GM10248 (cell line): ENCODE measurements around the gene LRP5.

Source experiments
- CTCF ChIA-PET: fragments of 300-600 bp; sonication (Branson Sonifier 250); formaldehyde crosslinking; extraction: SDS; loops from one replicate; lab custom pipeline; 2021; ENCODE audit warnings: antibody characterized with exemption; lab: Yijun Ruan, JAX
- POLR2A ChIA-PET: fragments of 350-650 bp; sonication (Branson Sonifier 250); formaldehyde crosslinking; extraction: SDS; loops from one replicate; lab custom pipeline; 2020; ENCODE audit warnings: antibody characterized with exemption; lab: Yijun Ruan, JAX
- DNase-seq: peaks from one replicate; pipeline ENCODE4 v3.0.0; 2012; ENCODE audit errors: extremely low spot score
- TF ChIP-seq, protein P1 (sequence below): IDR thresholded peaks from 2 replicates; pipeline ENCODE4 v1.5.1; 2012; ENCODE audit warnings: mild to moderate bottlenecking, low read depth; ENCODE audit errors: extremely low read depth, missing control alignments, control extremely low read depth

LRP5 gene

DNA sequence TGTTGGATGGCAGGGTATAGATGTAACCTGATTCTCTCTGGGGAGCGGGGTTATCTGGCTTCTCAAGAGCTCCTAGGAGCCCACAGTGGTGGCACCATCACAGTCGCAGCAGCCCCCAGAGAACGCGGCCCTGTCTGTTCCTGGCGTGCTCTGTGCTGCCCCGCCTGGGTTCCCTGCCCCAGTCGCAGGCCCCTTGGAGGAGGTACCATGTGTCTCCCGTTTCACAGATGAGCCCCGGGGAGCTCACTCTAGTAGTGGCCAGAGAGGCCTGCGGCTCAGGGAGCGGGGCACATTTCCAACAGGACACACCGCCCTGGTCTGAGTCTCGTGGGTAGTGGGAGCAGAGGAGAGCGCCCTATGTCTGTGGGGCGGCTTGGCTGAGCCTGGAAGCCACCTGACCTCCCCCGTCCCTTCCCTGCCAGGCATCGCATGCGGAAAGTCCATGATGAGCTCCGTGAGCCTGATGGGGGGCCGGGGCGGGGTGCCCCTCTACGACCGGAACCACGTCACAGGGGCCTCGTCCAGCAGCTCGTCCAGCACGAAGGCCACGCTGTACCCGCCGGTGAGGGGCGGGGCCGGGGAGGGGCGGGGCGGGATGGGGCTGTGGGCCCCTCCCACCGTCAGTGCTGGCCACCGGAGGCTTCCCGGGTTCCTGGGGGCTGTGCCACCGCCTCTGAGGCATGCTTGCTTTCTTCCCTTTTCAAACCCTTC, 127.1 kb downstream of the LRP5 start:
- no peak for DNase-seq
- TF ChIP-seq, protein P1, sequence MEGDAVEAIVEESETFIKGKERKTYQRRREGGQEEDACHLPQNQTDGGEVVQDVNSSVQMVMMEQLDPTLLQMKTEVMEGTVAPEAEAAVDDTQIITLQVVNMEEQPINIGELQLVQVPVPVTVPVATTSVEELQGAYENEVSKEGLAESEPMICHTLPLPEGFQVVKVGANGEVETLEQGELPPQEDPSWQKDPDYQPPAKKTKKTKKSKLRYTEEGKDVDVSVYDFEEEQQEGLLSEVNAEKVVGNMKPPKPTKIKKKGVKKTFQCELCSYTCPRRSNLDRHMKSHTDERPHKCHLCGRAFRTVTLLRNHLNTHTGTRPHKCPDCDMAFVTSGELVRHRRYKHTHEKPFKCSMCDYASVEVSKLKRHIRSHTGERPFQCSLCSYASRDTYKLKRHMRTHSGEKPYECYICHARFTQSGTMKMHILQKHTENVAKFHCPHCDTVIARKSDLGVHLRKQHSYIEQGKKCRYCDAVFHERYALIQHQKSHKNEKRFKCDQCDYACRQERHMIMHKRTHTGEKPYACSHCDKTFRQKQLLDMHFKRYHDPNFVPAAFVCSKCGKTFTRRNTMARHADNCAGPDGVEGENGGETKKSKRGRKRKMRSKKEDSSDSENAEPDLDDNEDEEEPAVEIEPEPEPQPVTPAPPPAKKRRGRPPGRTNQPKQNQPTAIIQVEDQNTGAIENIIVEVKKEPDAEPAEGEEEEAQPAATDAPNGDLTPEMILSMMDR, result no peak
- ChIA-PET CTCF (interaction anchor here (1.1 to 1.5 kb wide), 3 partner anchors 16 to 230 kb away, joined by 3 read pairs; no protein-coding TSS in a partner anchor), POLR2A (no interaction called here)

DNA sequence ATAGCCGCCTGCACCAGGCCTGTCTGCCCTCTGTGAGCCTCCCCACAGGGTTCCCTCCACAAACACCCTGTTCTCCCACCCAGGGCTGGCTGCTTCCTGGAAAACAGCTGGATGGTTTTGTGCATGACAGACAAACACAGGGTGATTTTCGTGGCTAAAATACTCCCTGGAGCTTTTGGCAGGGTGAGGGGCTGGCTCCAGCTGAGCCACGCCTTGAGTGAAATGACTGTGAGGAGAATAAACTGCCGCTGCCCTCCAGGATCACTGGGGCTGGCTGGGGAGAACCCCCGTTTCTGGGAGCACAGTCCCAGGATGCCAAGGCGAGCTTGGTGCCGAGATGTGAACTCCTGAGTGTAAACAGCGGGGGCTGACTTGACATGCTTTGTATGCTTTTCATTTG, 127.8 kb downstream of the LRP5 start:
- no peak for DNase-seq
- CTCF ChIA-PET, result interaction anchor here (1.3 kb wide), 1 partner anchor 15 kb away, joined by 3 read pairs; no protein-coding TSS in a partner anchor
- TF ChIP-seq, protein P1, result no peak
- POLR2A ChIA-PET, result no interaction called here

DNA sequence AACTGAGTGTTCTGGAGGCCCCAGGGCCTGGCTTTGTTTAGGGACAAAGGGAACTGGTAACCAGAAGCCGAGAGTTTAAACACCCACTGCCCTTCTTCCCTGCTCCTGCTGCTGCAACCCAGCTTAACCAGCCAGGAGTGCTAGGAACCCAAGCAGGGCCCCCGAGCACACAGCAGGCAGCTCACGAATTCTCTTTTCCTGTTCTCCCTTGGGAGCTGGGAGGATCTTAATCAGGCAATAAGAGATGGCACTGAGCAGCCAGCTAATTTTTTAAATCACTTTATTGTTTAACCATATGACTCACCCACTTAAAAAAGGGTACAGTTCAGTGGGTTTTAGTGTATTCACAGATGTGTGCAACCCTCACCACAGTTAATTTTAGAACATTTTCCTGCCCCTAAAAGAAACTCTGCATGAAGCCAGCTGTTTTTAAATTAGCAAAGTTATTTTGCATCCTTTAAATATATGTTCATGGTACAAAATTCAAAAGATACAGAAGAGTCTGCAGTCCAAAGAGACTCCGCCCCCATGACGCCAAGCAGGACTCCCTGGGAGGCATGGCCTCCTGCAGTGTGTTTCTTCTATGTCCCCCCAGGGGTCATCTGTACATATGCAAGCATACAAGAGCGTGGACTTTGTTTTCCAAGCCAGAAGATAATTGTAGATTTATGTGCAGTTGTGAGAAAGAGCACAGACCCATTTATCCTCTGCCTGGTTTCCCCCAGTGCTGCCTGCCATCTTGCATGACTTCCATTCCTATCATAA, 129.3 kb downstream of the LRP5 start:
- ChIA-PET CTCF (interaction anchor here (1.0 to 1.5 kb wide), 2 partner anchors 37 to 175 kb away, joined by 3 read pairs; no protein-coding TSS in a partner anchor), POLR2A (no interaction called here)
- DNase-seq, result no peak
- TF ChIP-seq, protein P1, result no peak

DNA sequence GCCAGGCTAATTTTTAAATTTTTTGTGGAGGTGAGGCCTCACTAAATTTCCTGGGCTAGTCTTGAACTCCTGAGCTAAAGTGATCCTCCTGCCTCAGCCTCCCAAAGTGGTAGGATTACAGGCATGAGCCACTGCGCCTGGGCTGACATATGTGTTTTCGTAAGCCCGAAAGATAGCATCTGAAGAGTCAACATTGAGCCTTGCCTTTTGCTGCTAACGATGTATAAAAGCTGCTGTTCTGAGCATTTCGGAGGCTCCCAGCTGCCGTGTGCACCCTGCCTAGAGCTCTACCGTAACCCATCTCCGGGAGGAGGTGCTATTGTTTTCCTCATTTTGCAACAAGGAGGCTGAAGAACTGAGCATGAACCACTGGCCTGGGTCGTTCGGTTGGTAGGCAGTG, 130.0 kb downstream of the LRP5 start:
- POLR2A ChIA-PET, result no interaction called here

DNA sequence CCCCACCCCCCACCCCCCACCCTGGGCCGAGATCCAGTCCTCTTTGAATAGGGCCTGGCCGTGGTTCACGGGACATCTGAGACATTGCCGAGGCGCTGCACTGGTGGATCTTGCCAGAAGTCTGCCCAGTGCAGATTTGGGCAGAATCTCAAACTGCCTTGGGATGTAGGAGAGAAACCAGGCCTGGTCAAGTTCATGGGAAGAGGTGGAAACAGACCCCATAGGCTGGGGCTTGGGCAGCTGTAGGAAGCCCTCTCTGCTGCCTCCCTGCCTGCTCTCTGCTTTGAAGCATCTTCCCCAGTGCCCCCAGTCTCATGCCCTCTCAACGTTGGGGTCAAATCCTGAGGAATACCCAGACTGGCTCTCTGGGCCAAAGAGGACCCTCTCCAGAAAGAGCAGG, 132.2 kb downstream of the LRP5 start:
- POLR2A ChIA-PET, result no interaction called here
- TF ChIP-seq, protein P1, result no peak
- CTCF ChIA-PET, result no interaction called here
- no peak for DNase-seq

More for the DNA sequence above, 130.0 kb downstream of the LRP5 start:
- DNase-seq, result no peak
- CTCF ChIA-PET, result interaction anchor here (1.5 kb wide), 1 partner anchor 176 kb away, joined by 3 read pairs; no protein-coding TSS in a partner anchor
- TF ChIP-seq, protein P1, result no peak

DNA sequence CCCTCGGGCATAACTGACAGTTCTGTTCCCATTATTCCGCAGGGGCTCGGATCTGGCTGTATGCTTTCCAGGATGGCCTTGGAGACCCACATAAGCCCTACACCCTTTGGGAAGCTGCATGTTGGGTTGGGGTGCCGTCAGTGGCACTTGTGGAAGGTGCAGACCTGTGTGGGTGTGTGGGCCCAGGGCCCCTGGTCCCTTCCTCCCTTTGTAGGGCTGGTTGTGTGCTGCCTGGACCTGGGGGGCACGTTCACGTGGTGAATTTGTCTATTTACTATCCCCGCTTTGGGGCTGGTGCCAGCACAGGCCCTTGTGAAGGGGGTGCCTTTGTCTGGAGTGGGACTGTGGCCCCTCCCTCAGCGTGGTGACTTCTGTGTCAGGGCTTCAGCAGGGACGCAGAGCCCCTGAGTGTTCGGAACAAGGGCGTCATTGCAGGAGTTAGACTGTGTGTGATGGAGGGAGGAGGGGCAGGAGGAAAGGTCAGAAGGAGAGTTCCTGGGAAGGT, 133.2 kb downstream of the LRP5 start:
- POLR2A ChIA-PET, result interaction anchor here (0.6 kb wide), 1 partner anchor 129 kb away, joined by 3 read pairs; no protein-coding TSS in a partner anchor
- DNase-seq, result no peak
- CTCF ChIA-PET, result no interaction called here

More for the DNA sequence above, 133.2 kb downstream of the LRP5 start:
- TF ChIP-seq, protein P1, result no peak
